H9 (cell line): ENCODE data around the gene FGD5. TPM values are rescaled to one million over a fixed set of nuclear protein-coding genes. Genes with fewer than 3 reads are reported as not detected.

Experiments used
- DNase-seq: peaks from one replicate; pipeline ENCODE4 v3.0.0-alpha.2; 2017
- H2AFZ ChIP-seq: one replicate; pipeline ENCODE4 v1.6.1; 2013; ENCODE audit warnings: mild to moderate bottlenecking, low read length, control low read depth, moderate library complexity
- H2AK5ac ChIP-seq: 2 replicates; pipeline ENCODE4 v1.6.1; 2013; ENCODE audit warnings: low read length, control low read depth, mixed read lengths; ENCODE audit not compliant: insufficient read length
- H2BK120ac ChIP-seq: one replicate; pipeline ENCODE4 v1.6.1; 2013; ENCODE audit warnings: low read depth, mild to moderate bottlenecking, low read length, control low read depth, inconsistent platforms; ENCODE audit not compliant: poor library complexity, severe bottlenecking
- H2BK12ac ChIP-seq: 2 replicates; pipeline ENCODE4 v1.6.1; 2013; ENCODE audit warnings: low read length, control low read depth, mixed read lengths, low read depth; ENCODE audit not compliant: insufficient read length
- H2BK15ac ChIP-seq: 2 replicates; pipeline ENCODE4 v1.6.1; 2013; ENCODE audit warnings: low read depth, low read length, control low read depth
- H2BK20ac ChIP-seq: one replicate; pipeline ENCODE4 v1.6.1; 2013; ENCODE audit warnings: low read depth, mild to moderate bottlenecking, low read length, control low read depth, inconsistent platforms; ENCODE audit not compliant: poor library complexity, severe bottlenecking
- H2BK5ac ChIP-seq: 2 replicates; pipeline ENCODE4 v1.6.1; 2013; ENCODE audit warnings: low read length, control low read depth, mixed read lengths; ENCODE audit not compliant: insufficient read length
- H3K14ac ChIP-seq: 2 replicates; pipeline ENCODE4 v1.6.1; 2013; ENCODE audit warnings: low read length, control low read depth; ENCODE audit not compliant: insufficient read depth
- H3K18ac ChIP-seq: 2 replicates; pipeline ENCODE4 v1.6.1; 2013; ENCODE audit warnings: low read depth, mild to moderate bottlenecking, mixed read lengths, low read length, control low read depth; ENCODE audit not compliant: insufficient read length
- H3K23ac ChIP-seq: 2 replicates; pipeline ENCODE4 v1.6.1; 2013; ENCODE audit warnings: low read length, control low read depth, mixed read lengths, low read depth; ENCODE audit not compliant: insufficient read length
- H3K23me2 ChIP-seq: 2 replicates; pipeline ENCODE4 v1.6.1; 2013; ENCODE audit warnings: low read depth, mild to moderate bottlenecking, mixed read lengths, low read length, control low read depth; ENCODE audit not compliant: insufficient read length, poor library complexity, severe bottlenecking
- H3K27ac ChIP-seq: 2 replicates; pipeline ENCODE4 v1.5.1; 2013; ENCODE audit warnings: low read length, control low read depth, mixed read lengths, low read depth; ENCODE audit not compliant: insufficient read length
- H3K27me3 ChIP-seq: 2 replicates; pipeline ENCODE4 v1.6.1; 2013; ENCODE audit warnings: low read length, control low read depth, inconsistent platforms; ENCODE audit not compliant: insufficient read depth
- H3K4ac ChIP-seq: 2 replicates; pipeline ENCODE4 v1.6.1; 2013; ENCODE audit warnings: low read depth, mild to moderate bottlenecking, control low read depth, inconsistent platforms, low read length, moderate library complexity
- H3K4me1 ChIP-seq: 2 replicates; pipeline ENCODE4 v1.6.1; 2013; ENCODE audit warnings: low read length, control low read depth, inconsistent platforms; ENCODE audit not compliant: insufficient read depth
- H3K4me2 ChIP-seq: 2 replicates; pipeline ENCODE4 v1.6.1; 2013; ENCODE audit warnings: low read length, control low read depth, mixed read lengths; ENCODE audit not compliant: insufficient read length, insufficient read depth
- H3K56ac ChIP-seq: 2 replicates; pipeline ENCODE4 v1.6.1; 2013; ENCODE audit warnings: low read depth, mild to moderate bottlenecking, mixed read lengths, low read length, control low read depth; ENCODE audit not compliant: insufficient read length
- H3K79me1 ChIP-seq: 2 replicates; pipeline ENCODE4 v1.6.1; 2013; ENCODE audit warnings: low read depth, mild to moderate bottlenecking, moderate library complexity, low read length, control low read depth, inconsistent platforms; ENCODE audit not compliant: insufficient read depth, poor library complexity, severe bottlenecking
- H3K79me2 ChIP-seq: 2 replicates; pipeline ENCODE4 v1.6.1; 2013; ENCODE audit warnings: low read length, control low read depth, inconsistent platforms; ENCODE audit not compliant: insufficient read depth
- H3K9ac ChIP-seq: 2 replicates; pipeline ENCODE4 v1.6.1; 2013; ENCODE audit warnings: low read length, control low read depth, mixed read lengths; ENCODE audit not compliant: insufficient read length; ENCODE audit errors: extremely low read depth
- H3K9me3 ChIP-seq: one replicate; pipeline ENCODE4 v1.6.1; 2013; ENCODE audit warnings: low read depth, low read length, inconsistent platforms; ENCODE audit not compliant: control insufficient read depth
- H3T11ph ChIP-seq: one replicate; pipeline ENCODE4 v1.6.1; 2013; ENCODE audit warnings: mild to moderate bottlenecking, low read length, control low read depth, inconsistent platforms
- H4K20me1 ChIP-seq: one replicate; pipeline ENCODE4 v1.6.1; 2013; ENCODE audit not compliant: control insufficient read depth, insufficient read length, insufficient read depth
- H4K5ac ChIP-seq: 2 replicates; pipeline ENCODE4 v1.6.1; 2013; ENCODE audit warnings: low read depth, mild to moderate bottlenecking, mixed read lengths, low read length, control low read depth; ENCODE audit not compliant: insufficient read length
- H4K8ac ChIP-seq: replicated peaks from 2 replicates; pipeline ENCODE4 v1.6.1; 2013; ENCODE audit warnings: low read length, control low read depth, mixed read lengths, low read depth; ENCODE audit not compliant: insufficient read length
- H4K91ac ChIP-seq: 2 replicates; pipeline ENCODE4 v1.6.1; 2013; ENCODE audit warnings: low read depth, mild to moderate bottlenecking, moderate library complexity, mixed read lengths, low read length, control low read depth; ENCODE audit not compliant: insufficient read length
- H3K27ac Mint-ChIP-seq, 3 experiments: 2 replicates in 2 of 3; 3 replicates in 1 of 3; pipeline ENCODE4 v1.8.0; 2020 to 2021; ENCODE audit warnings: mixed read lengths in 3 of 3, mild to moderate bottlenecking in 1 of 3, moderate library complexity in 1 of 3
- H3K27me3 Mint-ChIP-seq: 2 replicates; pipeline ENCODE4 v1.8.0; 2021; ENCODE audit warnings: low read depth, mild to moderate bottlenecking, moderate library complexity, mixed read lengths
- H3K36me3 Mint-ChIP-seq, 3 experiments: 2 replicates in 2 of 3; 3 replicates in 1 of 3; pipeline ENCODE4 v1.8.0; 2020 to 2021; ENCODE audit warnings: low read depth in 3 of 3, mixed read lengths in 3 of 3; ENCODE audit not compliant: insufficient read depth in 1 of 3
- H3K4me1 Mint-ChIP-seq, 2 experiments: 2 replicates each; pipeline ENCODE4 v1.8.0; 2020; ENCODE audit warnings: mixed read lengths in 2 of 2
- H3K4me3 Mint-ChIP-seq, 2 experiments: 2 replicates in 1 of 2; 3 replicates in 1 of 2; pipeline ENCODE4 v1.8.0; 2020 to 2021; ENCODE audit warnings: mild to moderate bottlenecking in 2 of 2, mixed read lengths in 2 of 2, moderate library complexity in 1 of 2
- H3K9me3 Mint-ChIP-seq, 2 experiments: 2 replicates in 1 of 2; 3 replicates in 1 of 2; pipeline ENCODE4 v1.8.0; 2020; ENCODE audit warnings: mild to moderate bottlenecking in 2 of 2, mixed read lengths in 2 of 2, moderate library complexity in 1 of 2
- CTCF ChIP-seq: fragments of 200-600 bp; sonication (generic); conservative IDR thresholded peaks from 3 replicates; pipeline ENCODE4 v1.8.0; 2021; ENCODE audit warnings: antibody characterized with exemption, mild to moderate bottlenecking
- total RNA-seq: library from RNA; stranded (reverse); gene quantifications from 2 replicates; pipeline ENCODE4 v1.2.1, GENCODE V29; 2021

The FGD5 gene
- total RNA-seq, 1 experiment from 2014 or later = 7.8 TPM

- Histone ChIP-seq H3K4ac (no peak overlapping the region), H3K79me1 (peaks cover 5% of the 10 kb centered on the region), H2BK120ac (no peak overlapping the region), H3K18ac (no peak overlapping the region), H3K4me2 (no peak overlapping the region), H2BK15ac (no peak overlapping the region), H3K9me3 (no peaks in the 10 kb centered on the region), H2AK5ac (no peak overlapping the region), H3K27me3 (no peaks in the 10 kb centered on the region), H3K27ac (no peak overlapping the region), H3K4me1 (no peaks in the 10 kb centered on the region), H3K23me2 (no peaks in the 10 kb centered on the region), H2BK12ac (no peak overlapping the region), H4K8ac (no peak overlapping the region), H4K20me1 (no peaks in the 10 kb centered on the region), H2BK5ac (no peak overlapping the region), H3T11ph (no peak overlapping the region), H4K91ac (no peak overlapping the region), H4K5ac (no peak overlapping the region), H2BK20ac (no peak overlapping the region), H3K14ac (no peak overlapping the region), H3K56ac (no peak overlapping the region), H3K9ac (no peak overlapping the region), H3K23ac (no peak overlapping the region), H3K79me2 (peaks cover 15% of the 10 kb centered on the region; the same call in 1 of the 2 replicates), H2AFZ (no peak overlapping the region)
- no peak; the same call in 2 of the 3 replicates for TF ChIP-seq CTCF
- Mint-ChIP-seq H3K4me1 (peaks cover 25 to 27% of the 10 kb centered on the region in 2 experiments), H3K27me3 (no peaks in the 10 kb centered on the region), H3K27ac (peak overlapping the region in 2 of 3 experiments; percentile 19 to 65; a peak in 1 of 7 replicates), H3K36me3 (peaks cover 11 to 35% (median 30%) of the 10 kb centered on the region in 3 experiments; a peak in 5 of 7 replicates), H3K9me3 (no peaks in the 10 kb centered on the region), H3K4me3 (no peak overlapping the region)
- no peak for DNase-seq
These were observed 124.3 kb downstream of the FGD5 start for GRCh38 chr3:14943042-14943441.
